Esophagus squamous epithelium (tissue), 4 donors: ENCODE results near the gene C3orf33.

Source experiments
- CTCF ChIP-seq, 6 experiments: fragments of 450-650 bp in 4 of 6; fragments of 200-600 bp in 2 of 6; sonication (generic) in 2 of 6; IDR thresholded peaks; one replicate each; pipeline ENCODE4 v1.5.1; 2016 to 2019; ENCODE audit warnings: antibody characterized with exemption in 6 of 6, mild to moderate bottlenecking in 4 of 6, moderate library complexity in 4 of 6
- POLR2A ChIP-seq, 4 donors: fragments of 450-650 bp; IDR thresholded peaks; one replicate each; pipeline ENCODE4 v1.6.1; 2017; ENCODE audit warnings: antibody characterized with exemption in 4 of 4, mild to moderate bottlenecking in 4 of 4, moderate library complexity in 3 of 4

- TF ChIP-seq CTCF (IDR thresholded peaks at IDR 0.05) (no peak), POLR2A (IDR thresholded peaks at IDR 0.05) (no peak)
Observed at GRCh38 chr3:155738580-155739076, 67.5 kb downstream of the C3orf33 start.
